Measurements from ENCODE around the gene CLIC3.

GRCh38 chr9:136997830-136998234 is 1.5 kb upstream of the CLIC3 start:
- TF ChIP-seq BCL3 (IDR thresholded peaks at IDR 0.05) (no peak), CTCF (IDR thresholded peaks at IDR 0.05) (no peak), POLR2A (IDR thresholded peaks at IDR 0.05; ENCODE audit: low read length) (no peak), SMC3 (IDR thresholded peaks at IDR 0.05) (no peak), ATOH8 (CRISPR knock-in tag; IDR thresholded peaks at IDR 0.05; ENCODE audit: low read depth) (no peak), MAFK (IDR thresholded peaks at IDR 0.05; ENCODE audit: partially characterized antibody) (no peak), PHF8 (IDR thresholded peaks at IDR 0.05; ENCODE audit: borderline replicate concordance, low read depth) (no peak), TP53 (CRISPR knock-in tag; IDR thresholded peaks at IDR 0.05) (no peak), RCOR1 (IDR thresholded peaks at IDR 0.05; ENCODE audit: low read depth, low read length) (no peak), EP300 (IDR thresholded peaks at IDR 0.05) (no peak), ZNF302 (CRISPR knock-in tag; IDR thresholded peaks at IDR 0.05) (no peak)
